HepG2 (cell line): ENCODE results near the gene FAM120C. TPM values are rescaled to one million over a fixed set of nuclear protein-coding genes. Genes with fewer than 3 reads are reported as not detected.

Experiments
- EED ChIP-seq: sonication (generic); formaldehyde crosslinking; IDR thresholded peaks from 2 replicates; pipeline ENCODE4 v1.5.0; 2020; ENCODE audit warnings: mild to moderate bottlenecking, missing genetic modification reagents
- HHEX ChIP-seq: IDR thresholded peaks from 2 replicates; pipeline ENCODE4 v1.6.1; 2016; ENCODE audit warnings: control low read depth
- PPARG ChIP-seq: conservative IDR thresholded peaks from 2 replicates; pipeline ENCODE4 v1.6.1; 2016; ENCODE audit warnings: missing biosample characterization, missing genetic modification reagents
- SOX6 ChIP-seq, 2 experiments: fragments of 450-650 bp in 1 of 2; sonication (generic) in 1 of 2; formaldehyde crosslinking in 1 of 2; IDR thresholded peaks; 2 replicates each; pipeline versions ENCODE4 v1.4.0 to v1.6.1; 2017 to 2020; ENCODE audit warnings: antibody characterized with exemption in 1 of 2, mild to moderate bottlenecking in 1 of 2, missing genetic modification reagents in 1 of 2
- SP5 ChIP-seq: IDR thresholded peaks from 2 replicates; pipeline ENCODE4 v1.6.1; 2016; ENCODE audit warnings: low read depth, borderline replicate concordance
- ZNF12 ChIP-seq: sonication (generic); formaldehyde crosslinking; IDR thresholded peaks from 2 replicates; pipeline ENCODE4 v1.5.0; 2020; ENCODE audit warnings: missing genetic modification reagents
- polyA plus RNA-seq, 8 experiments: library from polyadenylated mRNA; depleted of rRNA in 3 of 8; stranded (reverse) in 7 of 8; unstranded in 1 of 8; fragments of >200 nt; fragmentation: Illumina TruSeq in 4 of 8; extraction: Trizol in 4 of 8; gene quantifications; 2 replicates each; pipeline versions ENCODE4 v1.2.1 to v1.2.3, GENCODE V29; 2011 to 2016; ENCODE audit warnings: low read depth in 4 of 8, missing spikeins in 1 of 8, mixed read lengths in 1 of 8; ENCODE audit not compliant: insufficient read depth in 1 of 8
- total RNA-seq, 5 experiments: library from RNA; depleted of rRNA; stranded (reverse); fragments of >200 nt; fragmentation: Illumina TruSeq; extraction: Trizol; gene quantifications; 2 replicates each; pipeline ENCODE4 v1.2.3, GENCODE V29; 2016; ENCODE audit warnings: low read depth in 1 of 5
- TF ChIP-seq, protein P1 (sequence below): sonication (generic); formaldehyde crosslinking; IDR thresholded peaks from 2 replicates; pipeline ENCODE4 v1.5.1; 2020; ENCODE audit warnings: mild to moderate bottlenecking, missing genetic modification reagents, borderline replicate concordance
- TF ChIP-seq, protein P2 (sequence below): IDR thresholded peaks from 2 replicates; pipeline ENCODE4 v1.6.1; 2016; ENCODE audit warnings: low read depth, missing genetic modification reagents, missing compliant biosample characterization
- TF ChIP-seq, protein P3 (sequence below): sonication (generic); formaldehyde crosslinking; IDR thresholded peaks from 2 replicates; pipeline ENCODE4 v1.4.0; 2020; ENCODE audit warnings: mild to moderate bottlenecking, missing genetic modification reagents, borderline replicate concordance
- TF ChIP-seq, protein P4 (sequence below): sonication (generic); formaldehyde crosslinking; IDR thresholded peaks from 2 replicates; pipeline ENCODE4 v1.4.0; 2020; ENCODE audit warnings: missing genetic modification reagents, mild to moderate bottlenecking, borderline replicate concordance

FAM120C gene
- total and polyA plus RNA-seq, 2 of the 13 experiments (the other 11 are each of a cell fraction or from before 2014, with no cell fraction given), result 4.6 to 7.4 TPM

DNA sequence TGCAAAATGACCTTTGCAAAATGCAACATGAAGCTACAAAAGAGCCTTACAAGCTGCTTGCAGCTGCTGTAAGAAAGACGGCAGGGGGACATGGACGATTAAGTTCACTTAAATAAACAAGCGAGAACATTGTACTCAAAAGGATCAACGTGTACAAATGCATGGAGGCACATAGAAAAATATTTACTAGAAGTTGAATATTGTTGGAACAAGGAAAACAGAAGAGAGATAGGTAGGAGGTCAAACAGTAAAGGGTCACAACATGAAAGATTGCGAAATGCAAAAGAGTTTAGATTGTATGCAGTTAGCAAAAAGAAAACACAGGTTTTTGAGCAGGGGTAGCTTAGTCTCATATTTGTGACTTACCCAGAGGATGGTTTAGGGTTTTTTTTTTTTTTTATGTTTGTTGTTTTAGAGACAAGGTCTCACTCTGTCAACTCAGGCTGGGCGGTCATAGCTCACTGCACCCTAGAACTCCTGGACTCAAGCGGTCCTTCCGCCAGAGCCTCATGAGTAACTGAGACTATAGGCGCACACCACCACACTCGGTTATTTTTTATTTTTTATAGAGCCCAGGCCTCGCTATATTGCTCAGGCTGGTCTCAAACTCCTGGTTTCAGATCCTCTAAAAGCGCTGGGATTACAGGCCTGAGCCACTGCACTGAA, 137.4 kb downstream of the FAM120C start (continued):
- TF ChIP-seq, protein P1, sequence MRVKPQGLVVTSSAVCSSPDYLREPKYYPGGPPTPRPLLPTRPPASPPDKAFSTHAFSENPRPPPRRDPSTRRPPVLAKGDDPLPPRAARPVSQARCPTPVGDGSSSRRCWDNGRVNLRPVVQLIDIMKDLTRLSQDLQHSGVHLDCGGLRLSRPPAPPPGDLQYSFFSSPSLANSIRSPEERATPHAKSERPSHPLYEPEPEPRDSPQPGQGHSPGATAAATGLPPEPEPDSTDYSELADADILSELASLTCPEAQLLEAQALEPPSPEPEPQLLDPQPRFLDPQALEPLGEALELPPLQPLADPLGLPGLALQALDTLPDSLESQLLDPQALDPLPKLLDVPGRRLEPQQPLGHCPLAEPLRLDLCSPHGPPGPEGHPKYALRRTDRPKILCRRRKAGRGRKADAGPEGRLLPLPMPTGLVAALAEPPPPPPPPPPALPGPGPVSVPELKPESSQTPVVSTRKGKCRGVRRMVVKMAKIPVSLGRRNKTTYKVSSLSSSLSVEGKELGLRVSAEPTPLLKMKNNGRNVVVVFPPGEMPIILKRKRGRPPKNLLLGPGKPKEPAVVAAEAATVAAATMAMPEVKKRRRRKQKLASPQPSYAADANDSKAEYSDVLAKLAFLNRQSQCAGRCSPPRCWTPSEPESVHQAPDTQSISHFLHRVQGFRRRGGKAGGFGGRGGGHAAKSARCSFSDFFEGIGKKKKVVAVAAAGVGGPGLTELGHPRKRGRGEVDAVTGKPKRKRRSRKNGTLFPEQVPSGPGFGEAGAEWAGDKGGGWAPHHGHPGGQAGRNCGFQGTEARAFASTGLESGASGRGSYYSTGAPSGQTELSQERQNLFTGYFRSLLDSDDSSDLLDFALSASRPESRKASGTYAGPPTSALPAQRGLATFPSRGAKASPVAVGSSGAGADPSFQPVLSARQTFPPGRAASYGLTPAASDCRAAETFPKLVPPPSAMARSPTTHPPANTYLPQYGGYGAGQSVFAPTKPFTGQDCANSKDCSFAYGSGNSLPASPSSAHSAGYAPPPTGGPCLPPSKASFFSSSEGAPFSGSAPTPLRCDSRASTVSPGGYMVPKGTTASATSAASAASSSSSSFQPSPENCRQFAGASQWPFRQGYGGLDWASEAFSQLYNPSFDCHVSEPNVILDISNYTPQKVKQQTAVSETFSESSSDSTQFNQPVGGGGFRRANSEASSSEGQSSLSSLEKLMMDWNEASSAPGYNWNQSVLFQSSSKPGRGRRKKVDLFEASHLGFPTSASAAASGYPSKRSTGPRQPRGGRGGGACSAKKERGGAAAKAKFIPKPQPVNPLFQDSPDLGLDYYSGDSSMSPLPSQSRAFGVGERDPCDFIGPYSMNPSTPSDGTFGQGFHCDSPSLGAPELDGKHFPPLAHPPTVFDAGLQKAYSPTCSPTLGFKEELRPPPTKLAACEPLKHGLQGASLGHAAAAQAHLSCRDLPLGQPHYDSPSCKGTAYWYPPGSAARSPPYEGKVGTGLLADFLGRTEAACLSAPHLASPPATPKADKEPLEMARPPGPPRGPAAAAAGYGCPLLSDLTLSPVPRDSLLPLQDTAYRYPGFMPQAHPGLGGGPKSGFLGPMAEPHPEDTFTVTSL (CRISPR knock-in tag), result peak; percentile 68; the same call in 1 of the 2 replicates
- TF ChIP-seq PPARG (CRISPR knock-in tag), result peak; percentile 91
- peak; percentile 100 for TF ChIP-seq ZNF12 (CRISPR knock-in tag)
- TF ChIP-seq, protein P2, sequence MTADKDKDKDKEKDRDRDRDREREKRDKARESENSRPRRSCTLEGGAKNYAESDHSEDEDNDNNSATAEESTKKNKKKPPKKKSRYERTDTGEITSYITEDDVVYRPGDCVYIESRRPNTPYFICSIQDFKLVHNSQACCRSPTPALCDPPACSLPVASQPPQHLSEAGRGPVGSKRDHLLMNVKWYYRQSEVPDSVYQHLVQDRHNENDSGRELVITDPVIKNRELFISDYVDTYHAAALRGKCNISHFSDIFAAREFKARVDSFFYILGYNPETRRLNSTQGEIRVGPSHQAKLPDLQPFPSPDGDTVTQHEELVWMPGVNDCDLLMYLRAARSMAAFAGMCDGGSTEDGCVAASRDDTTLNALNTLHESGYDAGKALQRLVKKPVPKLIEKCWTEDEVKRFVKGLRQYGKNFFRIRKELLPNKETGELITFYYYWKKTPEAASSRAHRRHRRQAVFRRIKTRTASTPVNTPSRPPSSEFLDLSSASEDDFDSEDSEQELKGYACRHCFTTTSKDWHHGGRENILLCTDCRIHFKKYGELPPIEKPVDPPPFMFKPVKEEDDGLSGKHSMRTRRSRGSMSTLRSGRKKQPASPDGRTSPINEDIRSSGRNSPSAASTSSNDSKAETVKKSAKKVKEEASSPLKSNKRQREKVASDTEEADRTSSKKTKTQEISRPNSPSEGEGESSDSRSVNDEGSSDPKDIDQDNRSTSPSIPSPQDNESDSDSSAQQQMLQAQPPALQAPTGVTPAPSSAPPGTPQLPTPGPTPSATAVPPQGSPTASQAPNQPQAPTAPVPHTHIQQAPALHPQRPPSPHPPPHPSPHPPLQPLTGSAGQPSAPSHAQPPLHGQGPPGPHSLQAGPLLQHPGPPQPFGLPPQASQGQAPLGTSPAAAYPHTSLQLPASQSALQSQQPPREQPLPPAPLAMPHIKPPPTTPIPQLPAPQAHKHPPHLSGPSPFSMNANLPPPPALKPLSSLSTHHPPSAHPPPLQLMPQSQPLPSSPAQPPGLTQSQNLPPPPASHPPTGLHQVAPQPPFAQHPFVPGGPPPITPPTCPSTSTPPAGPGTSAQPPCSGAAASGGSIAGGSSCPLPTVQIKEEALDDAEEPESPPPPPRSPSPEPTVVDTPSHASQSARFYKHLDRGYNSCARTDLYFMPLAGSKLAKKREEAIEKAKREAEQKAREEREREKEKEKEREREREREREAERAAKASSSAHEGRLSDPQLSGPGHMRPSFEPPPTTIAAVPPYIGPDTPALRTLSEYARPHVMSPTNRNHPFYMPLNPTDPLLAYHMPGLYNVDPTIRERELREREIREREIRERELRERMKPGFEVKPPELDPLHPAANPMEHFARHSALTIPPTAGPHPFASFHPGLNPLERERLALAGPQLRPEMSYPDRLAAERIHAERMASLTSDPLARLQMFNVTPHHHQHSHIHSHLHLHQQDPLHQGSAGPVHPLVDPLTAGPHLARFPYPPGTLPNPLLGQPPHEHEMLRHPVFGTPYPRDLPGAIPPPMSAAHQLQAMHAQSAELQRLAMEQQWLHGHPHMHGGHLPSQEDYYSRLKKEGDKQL (CRISPR knock-in tag), result peak; percentile 62; the same call in 1 of the 2 replicates
- TF ChIP-seq SOX6 (IDR thresholded peaks at IDR 0.05), result no peak
- TF ChIP-seq SOX6 (CRISPR knock-in tag; IDR thresholded peaks at IDR 0.05), result peak; percentile 88
- 0 out of 2 replicates have a peak, but pooled peaks have one; percentile 17 for TF ChIP-seq SP5 (CRISPR knock-in tag)
- no peak for TF ChIP-seq EED (CRISPR knock-in tag)
- TF ChIP-seq, protein P3, sequence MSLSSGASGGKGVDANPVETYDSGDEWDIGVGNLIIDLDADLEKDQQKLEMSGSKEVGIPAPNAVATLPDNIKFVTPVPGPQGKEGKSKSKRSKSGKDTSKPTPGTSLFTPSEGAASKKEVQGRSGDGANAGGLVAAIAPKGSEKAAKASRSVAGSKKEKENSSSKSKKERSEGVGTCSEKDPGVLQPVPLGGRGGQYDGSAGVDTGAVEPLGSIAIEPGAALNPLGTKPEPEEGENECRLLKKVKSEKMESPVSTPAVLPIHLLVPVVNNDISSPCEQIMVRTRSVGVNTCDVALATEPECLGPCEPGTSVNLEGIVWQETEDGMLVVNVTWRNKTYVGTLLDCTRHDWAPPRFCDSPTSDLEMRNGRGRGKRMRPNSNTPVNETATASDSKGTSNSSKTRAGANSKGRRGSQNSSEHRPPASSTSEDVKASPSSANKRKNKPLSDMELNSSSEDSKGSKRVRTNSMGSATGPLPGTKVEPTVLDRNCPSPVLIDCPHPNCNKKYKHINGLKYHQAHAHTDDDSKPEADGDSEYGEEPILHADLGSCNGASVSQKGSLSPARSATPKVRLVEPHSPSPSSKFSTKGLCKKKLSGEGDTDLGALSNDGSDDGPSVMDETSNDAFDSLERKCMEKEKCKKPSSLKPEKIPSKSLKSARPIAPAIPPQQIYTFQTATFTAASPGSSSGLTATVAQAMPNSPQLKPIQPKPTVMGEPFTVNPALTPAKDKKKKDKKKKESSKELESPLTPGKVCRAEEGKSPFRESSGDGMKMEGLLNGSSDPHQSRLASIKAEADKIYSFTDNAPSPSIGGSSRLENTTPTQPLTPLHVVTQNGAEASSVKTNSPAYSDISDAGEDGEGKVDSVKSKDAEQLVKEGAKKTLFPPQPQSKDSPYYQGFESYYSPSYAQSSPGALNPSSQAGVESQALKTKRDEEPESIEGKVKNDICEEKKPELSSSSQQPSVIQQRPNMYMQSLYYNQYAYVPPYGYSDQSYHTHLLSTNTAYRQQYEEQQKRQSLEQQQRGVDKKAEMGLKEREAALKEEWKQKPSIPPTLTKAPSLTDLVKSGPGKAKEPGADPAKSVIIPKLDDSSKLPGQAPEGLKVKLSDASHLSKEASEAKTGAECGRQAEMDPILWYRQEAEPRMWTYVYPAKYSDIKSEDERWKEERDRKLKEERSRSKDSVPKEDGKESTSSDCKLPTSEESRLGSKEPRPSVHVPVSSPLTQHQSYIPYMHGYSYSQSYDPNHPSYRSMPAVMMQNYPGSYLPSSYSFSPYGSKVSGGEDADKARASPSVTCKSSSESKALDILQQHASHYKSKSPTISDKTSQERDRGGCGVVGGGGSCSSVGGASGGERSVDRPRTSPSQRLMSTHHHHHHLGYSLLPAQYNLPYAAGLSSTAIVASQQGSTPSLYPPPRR (CRISPR knock-in tag), result peak; percentile 82; the same call in 1 of the 2 replicates
- peak; percentile 72; the same call in 1 of the 2 replicates for TF ChIP-seq HHEX
- TF ChIP-seq, protein P4, sequence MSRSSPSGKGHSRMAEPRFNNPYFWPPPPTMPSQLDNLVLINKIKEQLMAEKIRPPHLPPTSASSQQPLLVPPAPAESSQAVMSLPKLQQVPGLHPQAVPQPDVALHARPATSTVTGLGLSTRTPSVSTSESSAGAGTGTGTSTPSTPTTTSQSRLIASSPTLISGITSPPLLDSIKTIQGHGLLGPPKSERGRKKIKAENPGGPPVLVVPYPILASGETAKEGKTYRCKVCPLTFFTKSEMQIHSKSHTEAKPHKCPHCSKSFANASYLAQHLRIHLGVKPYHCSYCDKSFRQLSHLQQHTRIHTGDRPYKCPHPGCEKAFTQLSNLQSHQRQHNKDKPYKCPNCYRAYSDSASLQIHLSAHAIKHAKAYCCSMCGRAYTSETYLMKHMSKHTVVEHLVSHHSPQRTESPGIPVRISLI (CRISPR knock-in tag), result peak; percentile 73; the same call in 1 of the 2 replicates
